Lower lobe of right lung (tissue), 2 donors: ENCODE data around the gene BPIFB2. TPM values are rescaled to one million over a fixed set of nuclear protein-coding genes. Genes with fewer than 3 reads are reported as not detected.

Experiments
- ATAC-seq, 2 donors: fragments of 200-7000 bp; cut with Tn5 transposase; one replicate each; pipeline ENCODE4 v1.9.1; 2020 to 2022; ENCODE audit warnings: mild to moderate bottlenecking in 2 of 2, moderate library complexity in 2 of 2
- DNase-seq: peaks from one replicate; pipeline ENCODE4 v3.0.0-alpha.2; 2020
- H3K27ac ChIP-seq: fragments of 200-600 bp; one replicate; pipeline ENCODE4 v1.8.0; 2022
- H3K27me3 ChIP-seq: fragments of 200-600 bp; one replicate; pipeline ENCODE4 v1.8.0; 2022; ENCODE audit warnings: low read depth
- H3K36me3 ChIP-seq: fragments of 200-600 bp; one replicate; pipeline ENCODE4 v1.8.0; 2022; ENCODE audit warnings: mild to moderate bottlenecking
- H3K4me1 ChIP-seq: fragments of 200-600 bp; one replicate; pipeline ENCODE4 v1.8.0; 2022
- H3K4me3 ChIP-seq: fragments of 200-600 bp; one replicate; pipeline ENCODE4 v1.8.0; 2022; ENCODE audit warnings: mild to moderate bottlenecking
- H3K9me3 ChIP-seq: fragments of 200-600 bp; one replicate; pipeline ENCODE4 v1.8.0; 2022
- CTCF ChIP-seq: fragments of 200-600 bp; IDR thresholded peaks from one replicate; pipeline ENCODE4 v1.8.0; 2022; ENCODE audit warnings: antibody characterized with exemption, mild to moderate bottlenecking
- intact Hi-C: fragments of 100-400 bp; cut with DNase I; formaldehyde crosslinking; loops from one replicate; pipeline ENCODE4 v1.11.0; 2022
- total RNA-seq: library from RNA; stranded (reverse); fragmentation: NEBNext Ultra II Directional; extraction: Animal tissue kit (Norgen Biotek cat#: 25700); gene quantifications from one replicate; pipeline ENCODE4 v1.2.1, GENCODE V29; 2021
- donor health status: DM: no; HTN: yes; CAD: no; lungs with severe emphysema.

The BPIFB2 gene
- total RNA-seq, 1 donor from 2014 or later = 0.21 TPM

GRCh38 chr20:32969356-32970114 is 38.0 kb upstream of the BPIFB2 start:
- no peak overlapping the region for H3K4me3 ChIP-seq
- no peaks in the 10 kb centered on the region for H3K27me3 ChIP-seq
- TF ChIP-seq CTCF = no peak
- ATAC-seq (no peak), DNase-seq (no peak)
- H3K27ac ChIP-seq = no peak overlapping the region
- peaks cover 8% of the 10 kb centered on the region for H3K4me1 ChIP-seq
- intact Hi-C loops = no loop called here
- H3K9me3 ChIP-seq = no peaks in the 10 kb centered on the region
- H3K36me3 ChIP-seq = no peaks in the 10 kb centered on the region

- intact Hi-C loops = no loop called here
- DNase-seq = no peak
- Histone ChIP-seq H3K36me3 (no peaks in the 10 kb centered on the region), H3K27me3 (no peaks in the 10 kb centered on the region), H3K27ac (peak overlapping the region; percentile 24), H3K4me1 (peaks cover 8% of the 10 kb centered on the region), H3K9me3 (no peaks in the 10 kb centered on the region), H3K4me3 (no peak overlapping the region)
- TF ChIP-seq CTCF = no peak
- ATAC-seq = no peak
Measured at GRCh38 chr20:32970115-32970972, 37.2 kb upstream of the BPIFB2 start.

- no peak for TF ChIP-seq CTCF
- Histone ChIP-seq H3K36me3 (no peaks in the 10 kb centered on the region), H3K27me3 (no peaks in the 10 kb centered on the region), H3K4me1 (peaks cover 8% of the 10 kb centered on the region), H3K9me3 (no peaks in the 10 kb centered on the region), H3K27ac (peak overlapping the region; percentile 24), H3K4me3 (no peak overlapping the region)
- DNase-seq (no peak), ATAC-seq (no peak)
- intact Hi-C loops = no loop called here
Measured at GRCh38 chr20:32970973-32971300, 36.6 kb upstream of the BPIFB2 start.

GRCh38 chr20:32971703-32972161 is 35.8 kb upstream of the BPIFB2 start:
- TF ChIP-seq CTCF = no peak
- H3K36me3 ChIP-seq = no peaks in the 10 kb centered on the region
- H3K27ac ChIP-seq = peak overlapping the region; percentile 41
- H3K9me3 ChIP-seq = no peaks in the 10 kb centered on the region
- no peak overlapping the region for H3K4me3 ChIP-seq
- ATAC-seq = no peak
- H3K27me3 ChIP-seq = no peaks in the 10 kb centered on the region
- intact Hi-C loops = no loop called here
- DNase-seq = no peak
- peaks cover 8% of the 10 kb centered on the region for H3K4me1 ChIP-seq

- H3K4me3 ChIP-seq = no peak overlapping the region
- intact Hi-C loops = no loop called here
- H3K9me3 ChIP-seq = no peaks in the 10 kb centered on the region
- DNase-seq (no peak), ATAC-seq (peak; percentile 30 to 52)
- H3K4me1 ChIP-seq = peaks cover 8% of the 10 kb centered on the region
- H3K27ac ChIP-seq = no peak overlapping the region
- H3K27me3 ChIP-seq = no peaks in the 10 kb centered on the region
- no peak for TF ChIP-seq CTCF
- no peaks in the 10 kb centered on the region for H3K36me3 ChIP-seq
Measured at GRCh38 chr20:32972181-32973076, 35.1 kb upstream of the BPIFB2 start.
